HEK293T (cell line): ENCODE results near the gene IPMK.

Source experiments
- ARNT ChIP-seq: fragments of 450-650 bp; IDR thresholded peaks from 2 replicates; pipeline ENCODE4 v1.6.1; 2017; ENCODE audit warnings: mild to moderate bottlenecking
- BHLHE40 ChIP-seq: fragments of 450-650 bp; IDR thresholded peaks from 2 replicates; pipeline ENCODE4 v1.6.1; 2016; ENCODE audit warnings: mild to moderate bottlenecking, moderate library complexity, borderline replicate concordance
- ELF4 ChIP-seq: fragments of 450-650 bp; IDR thresholded peaks from 2 replicates; pipeline ENCODE4 v1.6.1; 2017; ENCODE audit warnings: antibody characterized with exemption
- FOXA1 ChIP-seq: fragments of 450-650 bp; IDR thresholded peaks from 2 replicates; pipeline ENCODE4 v1.6.1; 2016; ENCODE audit warnings: mild to moderate bottlenecking
- FOXM1 ChIP-seq: fragments of 450-650 bp; IDR thresholded peaks from 2 replicates; pipeline ENCODE4 v1.6.1; 2017; ENCODE audit warnings: mild to moderate bottlenecking, borderline replicate concordance
- HDGF ChIP-seq: fragments of 450-650 bp; IDR thresholded peaks from 2 replicates; pipeline ENCODE4 v1.6.1; 2017; ENCODE audit warnings: antibody characterized with exemption, borderline replicate concordance
- LEF1 ChIP-seq: fragments of 450-650 bp; IDR thresholded peaks from 2 replicates; pipeline ENCODE4 v1.6.1; 2017; ENCODE audit warnings: mild to moderate bottlenecking, borderline replicate concordance
- SP1 ChIP-seq: fragments of 450-650 bp; IDR thresholded peaks from 2 replicates; pipeline ENCODE4 v1.6.1; 2017
- SUZ12 ChIP-seq: fragments of 450-650 bp; IDR thresholded peaks from 2 replicates; pipeline ENCODE4 v1.6.1; 2016; ENCODE audit warnings: mild to moderate bottlenecking
- TARDBP ChIP-seq: fragments of 450-650 bp; IDR thresholded peaks from 2 replicates; pipeline ENCODE4 v1.6.1; 2016
- ZNF384 ChIP-seq: fragments of 450-650 bp; IDR thresholded peaks from 2 replicates; pipeline ENCODE4 v1.6.1; 2016

GRCh38 chr10:58171146-58171545 lies 96.5 kb downstream of the IPMK start:
- no peak for TF ChIP-seq BHLHE40
- no peak for TF ChIP-seq HDGF
- no peak for TF ChIP-seq TARDBP
- TF ChIP-seq ELF4: no peak
- TF ChIP-seq SP1: no peak
- no peak for TF ChIP-seq ZNF384
- TF ChIP-seq FOXM1: no peak
- no peak for TF ChIP-seq LEF1
- no peak for TF ChIP-seq ARNT
- TF ChIP-seq SUZ12: no peak
- TF ChIP-seq FOXA1: no peak
